Measurements from ENCODE around the gene SLC38A10.

SLC38A10 gene

DNA sequence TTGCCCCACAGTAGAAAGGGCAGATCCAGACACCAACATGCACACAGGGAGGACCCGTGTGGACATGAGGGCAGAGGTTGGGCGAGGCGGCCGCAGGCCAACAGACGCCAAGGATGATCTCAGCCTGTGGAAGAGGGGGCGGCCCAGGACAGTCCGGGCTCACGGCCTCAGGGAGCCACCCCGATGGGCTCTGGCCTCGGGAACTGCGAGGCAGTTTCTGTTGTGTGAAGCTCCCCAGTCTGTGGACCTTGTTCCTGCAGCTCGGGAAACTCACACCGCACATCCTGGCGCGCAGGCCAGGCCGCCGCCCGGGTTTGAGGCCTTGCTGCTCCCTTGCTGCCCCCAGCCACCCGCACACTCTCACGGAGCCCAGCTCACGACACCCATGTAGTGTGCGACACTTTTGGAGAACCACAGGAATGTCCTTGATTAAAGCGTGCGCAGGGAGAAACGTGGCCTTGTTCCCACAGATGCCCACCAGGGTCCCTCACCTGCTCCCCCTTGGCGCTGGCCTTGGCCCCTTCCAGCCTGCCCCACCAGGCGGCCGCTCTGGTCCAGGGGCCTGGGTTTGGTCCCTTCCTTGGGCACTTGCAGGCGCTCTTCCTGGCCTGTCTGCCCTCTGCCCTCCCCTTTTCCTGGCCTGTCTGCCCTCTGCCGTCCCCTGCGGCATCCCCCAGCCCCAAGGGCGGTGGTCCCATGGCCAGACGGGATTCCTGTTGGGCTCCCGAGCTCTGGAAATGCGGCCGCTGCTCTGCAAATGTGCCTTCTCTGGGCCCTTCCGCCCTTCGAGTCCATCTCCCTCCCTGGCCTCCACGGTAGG, 9.3 kb upstream of the SLC38A10 start:
- H3K9ac ChIP-seq (ENCODE audit: low read length), result no peak overlapping the region
- no peak overlapping the region for H2AK5ac ChIP-seq (ENCODE audit: low read length)
- peak overlapping the region; percentile 28 for H2BK12ac ChIP-seq (ENCODE audit: low read length)
- peak overlapping the region; percentile 10 for H4K91ac ChIP-seq (ENCODE audit: low read depth, low read length)
- H3K9me3 ChIP-seq (ENCODE audit: insufficient read depth, low read depth, low read length), result peaks cover 6% of the 10 kb centered on the region
- no peak overlapping the region for H4K12ac ChIP-seq (ENCODE audit: low read depth, low read length)
- H3K79me1 ChIP-seq (ENCODE audit: low read length), result peaks cover 17% of the 10 kb centered on the region
- no peak overlapping the region for H3K23ac ChIP-seq (ENCODE audit: low read length)
- H3K4me2 ChIP-seq (ENCODE audit: low read length), result no peak overlapping the region
- no peak overlapping the region for H2BK5ac ChIP-seq (ENCODE audit: low read depth, low read length, poor library complexity)
- H3K14ac ChIP-seq (ENCODE audit: low read length), result no peak overlapping the region
- no peaks in the 10 kb centered on the region for H3K79me2 ChIP-seq (ENCODE audit: control insufficient read depth, insufficient read depth, low read length, poor library complexity)
- H3K4me1 ChIP-seq (ENCODE audit: control insufficient read depth in 1 of 2, insufficient read depth in 2 of 2, low read length in 2 of 2), result peaks cover 13 to 18% of the 10 kb centered on the region in 2 experiments
- no CpG with 5 or more reads among the region's 39 CpGs for WGBS (ENCODE audit: extremely low coverage, insufficient coverage, insufficient read length)
- DNase-seq, result no peak
- H2AFZ ChIP-seq (ENCODE audit: insufficient read depth, low read length, poor library complexity), result no peak overlapping the region
- no peak overlapping the region for H2BK120ac ChIP-seq (ENCODE audit: insufficient read depth, low read length, poor library complexity)
- H3K4ac ChIP-seq (ENCODE audit: low read depth, low read length), result no peak overlapping the region
- H3K18ac ChIP-seq (ENCODE audit: low read length), result no peak overlapping the region
- H3K27me3 ChIP-seq (ENCODE audit: insufficient read depth, low read length), result no peaks in the 10 kb centered on the region
- no peak overlapping the region for H3K4me3 ChIP-seq (ENCODE audit: low read depth, low read length)
- H4K8ac ChIP-seq (ENCODE audit: low read depth, low read length), result no peak overlapping the region
- no peak overlapping the region for H3K27ac ChIP-seq (ENCODE audit: low read depth, low read length)
- H3K36me3 ChIP-seq (ENCODE audit: control insufficient read depth in 1 of 2, insufficient read depth in 2 of 2, low read length in 2 of 2), result no peaks in the 10 kb centered on the region

- H2AK5ac ChIP-seq (ENCODE audit: low read length), result no peak overlapping the region
- no peak overlapping the region for H3K4ac ChIP-seq (ENCODE audit: low read depth, low read length)
- WGBS (ENCODE audit: extremely low coverage, insufficient coverage, insufficient read length), result no CpG with 5 or more reads among the region's 11 CpGs
- no peak overlapping the region for H4K91ac ChIP-seq (ENCODE audit: low read depth, low read length)
- H3K4me1 ChIP-seq (ENCODE audit: control insufficient read depth in 1 of 2, insufficient read depth in 2 of 2, low read length in 2 of 2), result peaks cover 7 to 12% of the 10 kb centered on the region in 2 experiments
- no peaks in the 10 kb centered on the region for H3K36me3 ChIP-seq (ENCODE audit: control insufficient read depth in 1 of 2, insufficient read depth in 2 of 2, low read length in 2 of 2)
- H3K23ac ChIP-seq (ENCODE audit: low read length), result no peak overlapping the region
- peaks cover 6% of the 10 kb centered on the region for H3K9me3 ChIP-seq (ENCODE audit: insufficient read depth, low read depth, low read length)
- no peak overlapping the region for H3K18ac ChIP-seq (ENCODE audit: low read length)
- H2BK12ac ChIP-seq (ENCODE audit: low read length), result no peak overlapping the region
- H2AFZ ChIP-seq (ENCODE audit: insufficient read depth, low read length, poor library complexity), result no peak overlapping the region
- H3K27ac ChIP-seq (ENCODE audit: low read depth, low read length), result no peak overlapping the region
- H2BK5ac ChIP-seq (ENCODE audit: low read depth, low read length, poor library complexity), result no peak overlapping the region
- no peak overlapping the region for H2BK120ac ChIP-seq (ENCODE audit: insufficient read depth, low read length, poor library complexity)
- no peak overlapping the region for H3K14ac ChIP-seq (ENCODE audit: low read length)
- no peak overlapping the region for H3K4me2 ChIP-seq (ENCODE audit: low read length)
- H3K79me2 ChIP-seq (ENCODE audit: control insufficient read depth, insufficient read depth, low read length, poor library complexity), result no peaks in the 10 kb centered on the region
- H3K4me3 ChIP-seq (ENCODE audit: low read depth, low read length), result no peak overlapping the region
- H4K12ac ChIP-seq (ENCODE audit: low read depth, low read length), result no peak overlapping the region
- DNase-seq, result no peak
- no peak overlapping the region for H3K9ac ChIP-seq (ENCODE audit: low read length)
- no peaks in the 10 kb centered on the region for H3K27me3 ChIP-seq (ENCODE audit: insufficient read depth, low read length)
- no peak overlapping the region for H4K8ac ChIP-seq (ENCODE audit: low read depth, low read length)
- H3K79me1 ChIP-seq (ENCODE audit: low read length), result peaks cover 11% of the 10 kb centered on the region
These were observed 8.3 kb upstream of the SLC38A10 start for GRCh38 chr17:81303385-81303784.

DNA sequence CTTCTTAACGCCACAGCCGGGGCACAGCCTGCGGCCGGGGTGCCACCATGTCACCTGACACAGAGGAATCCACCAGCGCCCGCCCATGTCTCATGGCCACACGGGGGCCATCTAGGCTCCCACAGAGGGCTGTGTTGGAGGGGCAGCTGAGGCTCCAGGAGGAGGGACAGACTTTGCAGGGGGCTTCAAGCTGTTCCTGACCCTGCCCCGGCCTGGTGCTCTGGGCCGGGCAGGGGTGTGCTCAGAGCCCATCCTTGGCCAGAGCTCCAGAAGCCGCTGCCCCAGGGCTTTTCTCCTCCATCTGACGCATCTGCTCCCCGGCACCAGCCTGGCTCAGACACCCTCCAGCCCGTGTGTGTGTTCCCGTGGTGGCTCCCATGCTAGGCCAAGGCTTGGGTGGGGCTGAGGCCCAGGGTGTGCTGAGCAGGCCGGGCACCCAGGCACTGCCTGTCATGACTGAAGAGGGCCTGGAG, 7.8 kb upstream of the SLC38A10 start:
- Histone ChIP-seq H3K23ac (ENCODE audit: low read length) (no peak overlapping the region), H3K79me1 (ENCODE audit: low read length) (peaks cover 11% of the 10 kb centered on the region), H3K14ac (ENCODE audit: low read length) (no peak overlapping the region), H4K91ac (ENCODE audit: low read depth, low read length) (peak overlapping the region; percentile 17), H2BK12ac (ENCODE audit: low read length) (no peak overlapping the region), H4K8ac (ENCODE audit: low read depth, low read length) (no peak overlapping the region), H2AK5ac (ENCODE audit: low read length) (no peak overlapping the region), H2BK120ac (ENCODE audit: insufficient read depth, low read length, poor library complexity) (no peak overlapping the region), H3K9me3 (ENCODE audit: insufficient read depth, low read depth, low read length) (peaks cover 7% of the 10 kb centered on the region), H3K27ac (ENCODE audit: low read depth, low read length) (no peak overlapping the region), H3K27me3 (ENCODE audit: insufficient read depth, low read length) (no peaks in the 10 kb centered on the region), H3K18ac (ENCODE audit: low read length) (no peak overlapping the region), H2AFZ (ENCODE audit: insufficient read depth, low read length, poor library complexity) (no peak overlapping the region), H3K9ac (ENCODE audit: low read length) (no peak overlapping the region), H3K4ac (ENCODE audit: low read depth, low read length) (no peak overlapping the region), H2BK5ac (ENCODE audit: low read depth, low read length, poor library complexity) (no peak overlapping the region), H4K12ac (ENCODE audit: low read depth, low read length) (no peak overlapping the region), H3K4me1 (ENCODE audit: control insufficient read depth in 1 of 2, insufficient read depth in 2 of 2, low read length in 2 of 2) (peaks cover 7 to 12% of the 10 kb centered on the region in 2 experiments), H3K4me3 (ENCODE audit: low read depth, low read length) (no peak overlapping the region), H3K79me2 (ENCODE audit: control insufficient read depth, insufficient read depth, low read length, poor library complexity) (no peaks in the 10 kb centered on the region), H3K4me2 (ENCODE audit: low read length) (no peak overlapping the region), H3K36me3 (ENCODE audit: control insufficient read depth in 1 of 2, insufficient read depth in 2 of 2, low read length in 2 of 2) (no peaks in the 10 kb centered on the region)
- no CpG with 5 or more reads among the region's 15 CpGs for WGBS (ENCODE audit: extremely low coverage, insufficient coverage, insufficient read length)
- no peak for DNase-seq

DNA sequence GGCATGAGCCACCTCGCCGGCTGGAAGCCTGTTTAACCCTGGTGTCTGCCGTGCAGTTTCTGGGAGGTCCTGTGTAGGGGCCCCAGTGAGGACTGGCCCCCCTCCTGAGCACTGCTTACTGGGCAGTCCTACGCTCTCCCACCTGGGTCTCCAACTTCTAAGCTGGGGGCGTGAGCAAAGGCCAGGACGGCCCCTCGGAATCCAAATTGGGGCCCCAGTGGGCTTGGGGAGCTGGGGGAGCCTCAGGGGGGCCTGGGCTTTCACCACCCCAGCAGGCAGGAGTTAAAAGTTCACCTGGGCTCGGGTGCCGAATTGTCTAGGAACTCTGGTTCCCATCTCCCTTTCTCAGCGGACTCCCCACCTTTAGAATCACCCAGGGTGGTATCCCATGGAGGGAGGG, 7.2 kb upstream of the SLC38A10 start:
- Histone ChIP-seq H3K14ac (ENCODE audit: low read length) (no peak overlapping the region), H2AK5ac (ENCODE audit: low read length) (no peak overlapping the region), H2BK120ac (ENCODE audit: insufficient read depth, low read length, poor library complexity) (no peak overlapping the region), H3K4ac (ENCODE audit: low read depth, low read length) (no peak overlapping the region), H3K79me2 (ENCODE audit: control insufficient read depth, insufficient read depth, low read length, poor library complexity) (no peaks in the 10 kb centered on the region), H3K9ac (ENCODE audit: low read length) (no peak overlapping the region), H3K4me2 (ENCODE audit: low read length) (no peak overlapping the region), H2AFZ (ENCODE audit: insufficient read depth, low read length, poor library complexity) (no peak overlapping the region), H4K8ac (ENCODE audit: low read depth, low read length) (no peak overlapping the region), H3K27me3 (ENCODE audit: insufficient read depth, low read length) (no peaks in the 10 kb centered on the region), H4K12ac (ENCODE audit: low read depth, low read length) (no peak overlapping the region), H3K27ac (ENCODE audit: low read depth, low read length) (no peak overlapping the region), H3K18ac (ENCODE audit: low read length) (no peak overlapping the region), H4K91ac (ENCODE audit: low read depth, low read length) (no peak overlapping the region), H3K23ac (ENCODE audit: low read length) (no peak overlapping the region), H3K4me3 (ENCODE audit: low read depth, low read length) (no peak overlapping the region), H2BK12ac (ENCODE audit: low read length) (no peak overlapping the region), H3K9me3 (ENCODE audit: insufficient read depth, low read depth, low read length) (peaks cover 7% of the 10 kb centered on the region), H3K79me1 (ENCODE audit: low read length) (peaks cover 11% of the 10 kb centered on the region), H3K4me1 (ENCODE audit: control insufficient read depth in 1 of 2, insufficient read depth in 2 of 2, low read length in 2 of 2) (peaks cover 7 to 12% of the 10 kb centered on the region in 2 experiments), H2BK5ac (ENCODE audit: low read depth, low read length, poor library complexity) (no peak overlapping the region), H3K36me3 (ENCODE audit: control insufficient read depth in 1 of 2, insufficient read depth in 2 of 2, low read length in 2 of 2) (no peaks in the 10 kb centered on the region)
- DNase-seq, result no peak
- WGBS (ENCODE audit: extremely low coverage, insufficient coverage, insufficient read length), result no CpG with 5 or more reads among the region's 10 CpGs
